GM18526 (cell line): ENCODE measurements around the gene ECM1.

Source experiments
- POLR2A ChIP-seq: IDR thresholded peaks from 3 replicates; pipeline ENCODE4 v1.6.1; 2011; ENCODE audit not compliant: insufficient read length; ENCODE audit errors: extremely low read depth

ECM1 gene

DNA sequence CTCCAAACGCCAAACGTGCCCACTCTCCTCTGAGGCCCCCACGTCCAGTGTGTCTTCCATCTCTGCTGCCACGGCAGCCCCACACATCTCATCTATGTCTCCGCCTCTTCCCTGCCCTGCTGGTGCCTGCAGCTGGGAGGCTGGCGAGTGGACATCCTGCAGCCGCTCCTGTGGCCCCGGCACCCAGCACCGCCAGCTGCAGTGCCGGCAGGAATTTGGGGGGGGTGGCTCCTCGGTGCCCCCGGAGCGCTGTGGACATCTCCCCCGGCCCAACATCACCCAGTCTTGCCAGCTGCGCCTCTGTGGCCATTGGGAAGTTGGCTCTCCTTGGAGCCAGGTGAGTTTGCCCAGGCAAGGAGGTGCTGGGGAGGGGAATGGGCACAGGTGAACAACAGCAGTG, 49.9 kb downstream of the ECM1 start:
- no peak for TF ChIP-seq POLR2A

- TF ChIP-seq POLR2A: no peak
Measured at GRCh38 chr1:150558303-150558704, 50.4 kb downstream of the ECM1 start.

DNA sequence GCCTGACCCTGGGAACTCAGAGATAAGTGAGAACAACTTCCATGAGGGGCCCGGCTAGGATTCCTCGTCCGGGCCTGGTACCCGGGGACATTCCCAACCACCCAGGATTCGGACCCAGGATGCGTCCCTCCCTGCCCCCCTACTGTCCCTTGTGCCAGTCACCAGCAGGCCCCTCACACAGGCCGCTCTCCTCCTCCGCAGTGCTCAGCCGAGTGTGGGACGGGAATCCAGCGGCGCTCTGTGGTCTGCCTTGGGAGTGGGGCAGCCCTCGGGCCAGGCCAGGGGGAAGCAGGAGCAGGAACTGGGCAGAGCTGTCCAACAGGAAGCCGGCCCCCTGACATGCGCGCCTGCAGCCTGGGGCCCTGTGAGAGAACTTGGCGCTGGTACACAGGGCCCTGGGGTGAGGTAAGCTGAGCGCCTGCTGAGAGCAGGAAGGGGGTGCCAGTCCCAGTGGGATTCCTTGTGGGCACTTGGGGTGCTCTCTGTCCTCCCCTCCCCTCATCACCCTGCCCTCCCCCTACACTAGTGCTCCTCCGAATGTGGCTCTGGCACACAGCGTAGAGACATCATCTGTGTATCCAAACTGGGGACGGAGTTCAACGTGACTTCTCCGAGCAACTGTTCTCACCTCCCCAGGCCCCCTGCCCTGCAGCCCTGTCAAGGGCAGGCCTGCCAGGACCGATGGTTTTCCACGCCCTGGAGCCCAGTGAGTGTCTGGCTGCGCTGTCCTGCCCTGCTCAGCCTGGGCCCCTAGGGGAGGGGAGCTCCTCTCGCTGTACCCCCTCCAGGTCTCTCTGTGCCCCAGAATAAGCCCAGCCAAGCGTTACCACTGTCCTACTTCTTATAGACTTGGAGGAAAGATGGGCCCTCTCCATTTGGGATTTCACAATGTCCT, 51.1 kb downstream of the ECM1 start:
- no peak for TF ChIP-seq POLR2A

DNA sequence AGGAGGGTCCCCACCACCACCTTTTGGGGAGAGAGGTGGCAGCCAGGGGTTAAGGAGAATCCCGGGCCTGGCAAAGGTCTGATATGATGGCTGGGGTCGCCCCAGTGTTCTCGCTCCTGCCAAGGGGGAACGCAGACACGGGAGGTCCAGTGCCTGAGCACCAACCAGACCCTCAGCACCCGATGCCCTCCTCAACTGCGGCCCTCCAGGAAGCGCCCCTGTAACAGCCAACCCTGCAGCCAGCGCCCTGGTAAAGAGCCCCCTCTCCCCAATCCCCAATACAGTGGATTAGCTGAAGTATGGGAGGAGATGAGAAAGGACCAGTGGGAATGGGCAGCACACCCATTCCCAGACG, 51.7 kb downstream of the ECM1 start:
- TF ChIP-seq POLR2A: no peak

GRCh38 chr1:150560011-150560438, 52.1 kb downstream of the ECM1 start:
- TF ChIP-seq POLR2A: no peak

GRCh38 chr1:150560576-150561253, 52.8 kb downstream of the ECM1 start:
- TF ChIP-seq POLR2A: no peak

DNA sequence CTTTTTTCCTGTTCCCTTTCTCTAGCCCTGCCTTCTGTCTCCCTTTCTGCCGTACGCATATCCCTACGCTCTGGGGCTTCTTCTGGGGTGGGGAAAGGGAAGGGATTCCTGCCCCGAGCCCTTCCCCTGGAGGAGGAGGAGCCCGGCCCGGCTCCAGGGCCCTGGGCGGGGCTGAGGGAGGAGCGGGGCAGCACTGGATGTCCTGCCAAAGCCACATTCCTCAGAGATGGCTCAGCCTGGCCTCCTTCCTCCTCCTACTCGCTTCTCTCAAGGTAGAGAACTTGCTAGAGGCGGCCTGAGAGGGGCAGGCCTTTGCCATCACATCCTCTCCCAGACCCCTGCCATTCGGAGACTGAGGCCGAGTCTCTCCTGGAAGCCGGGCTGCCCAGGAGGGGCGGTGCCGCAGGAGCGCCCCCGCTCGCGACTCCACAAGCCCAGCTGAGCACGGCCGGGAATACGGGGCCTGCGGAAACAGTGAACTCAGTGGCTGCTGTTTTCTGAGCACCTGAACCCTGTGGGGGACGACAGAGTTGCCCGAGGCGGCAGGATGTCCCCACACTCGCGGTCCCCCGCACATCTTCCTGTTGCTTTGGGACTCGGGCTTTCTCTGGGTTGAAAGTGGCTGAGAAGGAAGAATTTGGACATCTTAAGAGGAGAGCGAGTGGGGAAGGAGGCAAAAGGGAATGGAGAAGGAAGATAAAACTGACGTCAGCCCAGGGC, 53.5 kb downstream of the ECM1 start:
- TF ChIP-seq POLR2A: peak; percentile 55

- TF ChIP-seq POLR2A: peak; percentile 61
Measured at GRCh38 chr1:150561974-150562445, 54.1 kb downstream of the ECM1 start.

- TF ChIP-seq POLR2A: no peak
Measured at GRCh38 chr1:150562446-150563339, 54.8 kb downstream of the ECM1 start.
